ENCODE data around the gene MTIF3.

The MTIF3 gene, protein sequence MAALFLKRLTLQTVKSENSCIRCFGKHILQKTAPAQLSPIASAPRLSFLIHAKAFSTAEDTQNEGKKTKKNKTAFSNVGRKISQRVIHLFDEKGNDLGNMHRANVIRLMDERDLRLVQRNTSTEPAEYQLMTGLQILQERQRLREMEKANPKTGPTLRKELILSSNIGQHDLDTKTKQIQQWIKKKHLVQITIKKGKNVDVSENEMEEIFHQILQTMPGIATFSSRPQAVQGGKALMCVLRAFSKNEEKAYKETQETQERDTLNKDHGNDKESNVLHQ

DNA sequence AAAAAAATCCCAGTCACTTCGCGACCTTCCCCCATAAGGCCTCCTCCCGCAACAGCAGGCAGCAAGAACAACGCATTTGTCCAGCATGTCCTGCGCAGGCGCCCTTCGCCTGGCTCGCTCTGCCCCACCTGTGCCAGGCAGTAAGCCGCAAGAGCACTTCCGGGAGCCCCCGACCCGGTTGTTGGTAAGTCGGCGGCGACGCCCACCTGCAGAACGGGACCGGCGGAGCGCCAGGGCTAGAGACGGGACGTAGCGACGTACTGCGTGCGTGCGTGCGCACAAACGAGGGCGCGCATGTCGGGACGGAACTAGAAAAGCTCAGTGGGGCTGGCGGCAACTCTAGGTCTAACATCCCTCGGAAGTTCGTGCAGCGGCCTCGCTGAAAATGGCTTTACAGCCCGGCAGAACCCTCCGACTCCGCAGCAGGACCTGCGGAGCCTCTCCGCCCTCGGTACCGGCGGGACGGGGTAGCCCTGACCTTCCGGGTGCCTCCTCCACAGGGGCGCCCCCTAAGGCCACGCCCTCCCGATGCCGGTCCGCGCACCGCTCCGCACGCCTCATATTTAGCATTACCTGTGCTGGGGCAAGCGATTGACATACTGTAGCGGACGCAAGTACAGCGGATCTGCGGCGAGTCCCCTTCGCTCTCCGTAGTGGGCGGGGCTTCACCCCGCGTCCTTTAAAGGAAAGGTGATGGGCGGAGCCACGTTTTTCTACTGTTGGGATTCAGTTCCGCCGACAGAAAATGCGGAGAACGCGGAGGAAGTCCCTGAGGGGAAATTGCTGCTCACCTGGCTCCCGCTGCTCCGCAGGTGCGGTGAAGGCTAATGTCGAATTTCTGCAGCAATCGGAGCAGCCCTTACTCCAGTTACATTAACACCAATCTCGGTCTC is at the start of gene MTIF3:
Gene MTIF3, minus strand, starts transcription at position 629 of the 893 bp plus-strand sequence. CDS start 10,116 bp downstream, outside the sequence.
- in situ Hi-C loops (cut with MboI; ENCODE audit: low sequenced_read_pairs) = no loop called here

DNA sequence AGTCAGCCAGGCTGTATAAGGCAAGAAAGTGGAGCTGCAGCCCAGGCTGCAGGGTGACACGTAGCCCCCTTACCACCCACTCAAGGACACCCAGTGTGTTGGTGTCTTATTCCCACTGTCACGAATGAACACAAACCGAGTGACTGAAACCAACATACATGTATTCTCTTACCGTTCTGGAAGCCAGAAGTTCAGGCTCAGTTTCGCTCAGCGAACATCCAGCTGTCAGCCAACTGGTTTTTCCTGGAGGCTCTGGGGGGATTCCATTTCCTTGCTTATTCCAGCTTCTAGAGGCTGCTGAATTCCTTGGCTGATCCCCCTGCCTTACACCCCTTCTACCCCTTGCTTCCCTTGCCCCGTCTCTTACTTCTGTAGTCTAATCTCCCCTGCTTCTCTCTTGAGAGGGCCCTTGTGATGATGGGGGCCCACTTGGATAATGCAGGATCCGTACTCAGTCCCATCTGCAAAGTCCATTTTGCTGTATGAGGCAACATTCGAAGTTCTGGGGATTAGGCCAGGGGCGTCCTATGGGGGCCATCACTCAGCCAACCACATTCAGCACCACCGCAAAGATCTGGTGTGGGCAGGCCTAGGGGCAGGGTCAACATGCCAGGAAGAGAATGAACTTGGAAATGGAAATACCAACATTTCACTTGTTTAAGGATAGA is 47.3 kb upstream of the MTIF3 start:
- in situ Hi-C loops (cut with MboI; ENCODE audit: low sequenced_read_pairs) = no loop called here

DNA sequence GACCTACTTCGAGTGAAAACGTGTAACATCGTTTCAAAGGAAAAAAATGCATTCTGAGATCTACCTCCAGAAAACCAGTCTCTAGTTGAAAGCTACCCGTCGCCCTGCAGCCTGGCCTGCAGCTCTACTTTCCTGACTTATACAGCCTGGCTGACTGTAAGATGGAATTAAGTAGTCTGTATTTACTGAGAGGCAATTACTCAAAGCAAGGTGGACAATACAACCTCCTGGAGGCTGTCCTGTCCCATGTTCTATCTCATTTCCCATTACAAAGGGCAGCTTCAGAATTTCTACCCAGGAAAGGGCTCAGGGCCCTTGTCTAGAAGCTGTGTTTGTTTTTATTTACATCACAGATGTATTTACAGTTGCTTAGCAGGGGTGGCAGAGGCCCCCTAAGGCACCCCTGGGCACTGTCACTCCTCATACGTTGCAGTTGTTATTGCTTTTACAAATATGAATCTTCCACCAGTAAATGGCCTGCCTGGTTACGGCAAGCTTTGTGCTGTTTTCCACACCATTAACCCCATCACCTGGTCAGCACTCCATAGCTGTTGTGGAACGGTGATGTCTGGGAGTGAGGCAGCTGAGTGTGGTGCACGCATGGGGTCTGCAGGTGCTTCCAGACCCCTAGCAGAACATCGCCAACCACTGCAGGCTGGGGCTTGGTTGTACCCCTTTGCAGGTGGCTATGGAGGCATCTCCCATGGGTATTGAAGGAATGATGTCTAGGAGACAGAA is 46.3 kb upstream of the MTIF3 start:
- in situ Hi-C loops (cut with MboI; ENCODE audit: low sequenced_read_pairs) = no loop called here

DNA sequence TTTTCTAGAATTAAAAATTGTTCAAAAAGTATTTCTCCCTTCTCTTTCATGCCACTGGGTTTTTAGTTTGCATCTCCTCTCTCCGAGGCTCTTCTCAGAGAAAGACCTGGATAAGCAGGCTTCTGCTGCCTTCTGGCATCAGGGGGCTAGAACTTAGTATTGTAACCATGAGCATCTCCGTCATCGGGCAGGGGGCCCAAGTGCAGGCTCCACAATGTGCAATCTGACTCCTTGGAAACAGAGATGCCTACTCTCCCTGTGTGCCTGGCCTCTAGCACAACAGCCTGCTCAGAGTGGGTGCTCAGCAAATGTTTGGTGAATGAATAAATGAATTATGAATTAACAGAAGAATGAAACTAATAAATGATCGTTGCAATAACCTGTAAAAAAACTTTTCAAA is 45.6 kb upstream of the MTIF3 start:
- in situ Hi-C loops (cut with MboI; ENCODE audit: low sequenced_read_pairs) = no loop called here

DNA sequence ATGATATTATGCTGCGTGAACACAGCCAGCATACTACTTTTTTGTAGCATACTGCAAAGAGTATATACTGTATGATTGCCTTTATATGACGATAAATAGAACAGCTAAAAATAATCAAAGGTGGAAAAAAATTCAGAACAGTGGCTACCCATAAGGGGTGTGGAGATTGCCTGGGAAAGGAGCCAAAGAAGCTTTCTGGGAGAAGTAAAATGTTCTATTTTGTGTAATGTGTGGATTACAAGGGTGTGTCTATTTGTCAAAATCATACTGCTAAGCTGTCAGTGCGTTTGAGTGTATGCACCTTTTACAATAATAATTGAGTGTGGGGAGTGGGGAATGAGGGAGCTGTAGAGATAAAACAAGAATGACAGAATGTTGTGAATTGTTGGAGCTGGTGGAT is 45.2 kb upstream of the MTIF3 start:
- in situ Hi-C loops (cut with MboI; ENCODE audit: low sequenced_read_pairs) = no loop called here

DNA sequence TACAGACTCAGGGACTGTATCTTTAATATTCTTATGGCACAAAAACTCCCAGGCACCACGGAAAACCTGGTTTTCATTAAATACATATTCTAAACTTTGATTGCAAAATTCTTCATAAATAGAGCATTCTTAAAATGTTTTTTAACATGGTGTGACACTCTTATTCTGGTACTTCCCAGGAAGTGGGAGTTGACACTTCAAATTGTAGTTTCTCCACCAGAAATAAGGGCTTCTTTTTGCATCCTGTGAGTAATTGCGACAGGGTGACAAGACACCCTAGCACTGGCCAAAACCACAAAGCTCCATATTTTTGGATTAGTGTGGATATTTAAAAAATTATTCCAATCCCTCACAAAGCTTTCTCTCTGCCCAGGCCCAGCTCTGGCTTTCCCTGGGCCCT is 43.6 kb upstream of the MTIF3 start:
- in situ Hi-C loops (cut with MboI; ENCODE audit: low sequenced_read_pairs) = no loop called here

DNA sequence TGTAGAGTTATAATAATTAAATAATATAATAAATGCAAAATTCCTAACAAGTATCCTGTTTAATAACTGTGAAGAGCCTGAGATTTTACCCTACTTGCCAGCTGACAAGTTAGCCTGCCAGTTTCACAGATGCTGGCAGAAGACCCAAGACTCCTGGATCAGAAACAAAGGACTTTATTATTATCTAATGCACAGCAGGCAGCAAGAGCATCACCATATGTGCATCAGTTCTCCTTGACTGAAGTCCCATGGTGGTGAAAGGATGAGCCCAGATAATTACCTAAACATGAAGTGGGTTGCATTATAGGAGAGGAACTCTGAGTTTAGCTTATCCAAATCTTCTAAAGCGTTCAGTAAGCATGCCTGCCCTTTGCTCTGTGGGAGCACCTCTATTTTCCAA is 39.1 kb upstream of the MTIF3 start:
- in situ Hi-C loops (cut with MboI; ENCODE audit: low sequenced_read_pairs) = no loop called here

DNA sequence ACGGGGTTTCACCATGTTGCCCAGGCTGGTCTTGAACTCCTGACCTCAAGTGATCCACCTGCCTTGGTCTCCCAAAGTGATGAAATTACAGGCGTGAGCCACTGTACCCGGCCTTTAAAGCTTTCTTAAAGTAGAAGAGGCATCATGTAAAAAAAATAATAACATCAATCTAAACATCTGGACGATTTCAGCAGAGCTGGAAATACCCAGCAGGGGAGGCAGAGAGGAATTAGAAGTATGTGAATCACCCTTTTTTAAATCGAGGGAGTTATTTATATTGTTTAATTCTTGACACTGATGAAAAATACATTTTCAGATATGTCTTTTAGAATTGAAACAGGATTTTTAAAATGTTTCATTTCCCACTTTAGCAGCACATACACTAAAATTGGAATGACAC is 37.4 kb upstream of the MTIF3 start:
- in situ Hi-C loops (cut with MboI; ENCODE audit: low sequenced_read_pairs) = no loop called here

DNA sequence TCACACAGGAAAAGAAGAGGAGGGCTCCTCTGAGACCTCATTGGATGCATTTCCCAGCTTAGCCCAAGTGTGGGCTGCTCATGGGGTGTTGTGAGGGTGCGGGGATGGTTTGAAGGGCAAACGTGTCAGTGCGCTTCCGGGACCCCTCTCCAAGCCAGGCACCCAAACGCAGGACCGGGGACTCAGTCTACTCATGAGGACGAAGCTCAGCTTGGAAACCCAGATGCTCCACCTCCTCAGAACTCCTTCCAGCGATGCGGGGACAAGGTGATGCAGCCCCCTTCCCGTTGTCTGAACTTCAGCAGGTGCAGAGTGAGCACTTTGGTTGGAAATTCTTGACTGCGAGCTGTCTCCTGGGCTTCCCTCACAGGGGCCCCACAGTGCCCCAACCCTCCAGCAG is 33.1 kb upstream of the MTIF3 start:
- in situ Hi-C loops (cut with MboI; ENCODE audit: low sequenced_read_pairs) = no loop called here

DNA sequence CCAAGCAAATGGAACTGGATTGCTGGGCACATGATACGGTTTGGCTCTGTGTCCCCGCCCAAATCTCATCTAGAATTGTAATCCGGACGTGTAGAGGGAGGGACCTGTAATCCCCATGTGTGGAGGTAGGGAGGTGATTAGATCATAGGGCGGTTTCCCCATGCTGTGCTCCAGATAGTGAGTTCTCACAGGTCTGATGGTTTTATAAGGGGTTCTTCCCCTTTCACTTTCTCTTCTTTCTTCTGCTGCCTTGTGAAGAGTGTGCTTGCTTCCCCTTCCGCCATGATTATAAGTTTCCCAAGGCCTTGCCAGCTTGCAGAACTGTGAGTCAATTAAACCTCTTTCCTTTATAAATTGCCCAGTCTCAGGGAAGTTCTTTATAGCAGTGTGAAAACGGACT is 32.6 kb upstream of the MTIF3 start:
- in situ Hi-C loops (cut with MboI; ENCODE audit: low sequenced_read_pairs) = no loop called here

DNA sequence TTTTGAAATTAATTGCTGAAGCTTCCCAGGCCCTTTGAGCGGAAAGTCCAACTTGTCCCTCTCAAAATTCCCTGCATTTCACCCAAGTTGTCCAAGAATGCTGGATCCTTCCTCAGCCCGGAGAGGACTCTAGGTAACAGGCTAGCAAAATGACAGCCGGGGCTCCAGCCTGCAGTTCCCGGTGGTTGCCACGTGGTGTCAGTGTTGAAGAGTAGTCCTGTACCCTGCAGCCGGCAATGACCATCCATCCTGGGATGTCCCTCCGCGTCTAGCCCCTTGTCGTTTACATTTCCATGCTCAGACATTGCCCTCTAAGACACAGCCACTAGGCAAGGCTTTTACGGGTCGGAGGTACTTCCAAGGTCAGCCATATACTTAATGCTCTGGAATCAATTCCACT is 31.4 kb upstream of the MTIF3 start:
- in situ Hi-C loops (cut with MboI; ENCODE audit: low sequenced_read_pairs) = no loop called here

DNA sequence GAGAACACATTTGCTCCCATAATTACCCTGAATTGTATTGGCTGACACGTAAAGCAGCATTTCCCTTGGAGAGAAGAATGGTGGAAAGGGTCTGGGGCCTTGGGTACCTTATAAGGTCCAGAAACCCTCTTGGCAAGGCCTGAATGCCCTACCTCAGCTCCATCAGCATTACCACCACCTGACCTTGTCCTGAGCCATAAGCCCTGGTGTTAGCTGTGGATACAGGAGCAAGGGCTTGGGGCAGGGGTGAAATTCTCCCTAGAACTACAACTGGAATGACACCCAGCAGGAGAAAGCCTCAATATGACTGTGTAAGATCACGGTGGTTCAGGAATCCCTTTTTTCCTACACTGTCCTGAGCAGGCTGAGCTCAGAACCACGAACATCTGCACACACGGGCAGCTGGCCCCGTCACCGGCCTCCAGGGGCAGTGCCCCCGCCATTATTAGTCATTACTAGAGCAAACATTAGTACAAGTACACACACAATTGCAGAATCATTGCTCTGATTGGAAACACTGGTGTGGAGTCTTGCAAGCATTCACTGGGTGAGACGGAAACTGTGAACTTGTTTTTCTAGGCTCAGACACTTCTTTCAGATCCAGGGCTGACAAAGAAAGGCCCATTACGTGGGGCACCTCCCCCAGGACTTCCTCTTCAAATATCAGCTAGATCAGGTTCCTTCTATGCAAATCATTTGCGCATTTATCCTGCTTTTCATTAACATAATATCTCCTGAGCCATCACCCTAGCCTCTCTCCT is 26.8 kb upstream of the MTIF3 start:
- in situ Hi-C loops (cut with MboI; ENCODE audit: low sequenced_read_pairs) = no loop called here

DNA sequence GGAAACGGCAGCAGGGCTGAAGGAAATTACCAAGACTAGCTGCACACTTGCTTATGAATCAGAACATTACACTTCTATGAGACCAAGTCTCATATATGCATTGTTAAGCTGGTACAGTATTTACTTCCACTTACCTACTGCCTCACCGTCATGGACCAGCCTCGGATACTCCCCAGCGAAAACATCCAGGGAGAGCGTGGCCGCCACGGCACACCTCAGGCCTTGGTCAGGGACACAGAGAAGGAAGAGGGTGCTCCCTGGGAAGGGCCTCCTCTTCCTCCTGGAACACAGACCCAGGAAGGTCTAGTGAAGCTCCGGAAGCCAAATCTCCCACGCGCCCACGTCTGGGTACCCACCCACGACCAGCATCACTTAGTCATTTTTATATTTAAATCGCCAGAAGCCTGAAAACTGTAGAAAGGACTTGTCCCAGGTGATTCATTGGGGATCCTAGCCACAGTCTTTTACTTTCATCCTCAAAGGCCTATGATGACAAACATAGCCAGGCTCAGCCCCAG is 24.4 kb upstream of the MTIF3 start:
- in situ Hi-C loops (cut with MboI; ENCODE audit: low sequenced_read_pairs) = no loop called here

DNA sequence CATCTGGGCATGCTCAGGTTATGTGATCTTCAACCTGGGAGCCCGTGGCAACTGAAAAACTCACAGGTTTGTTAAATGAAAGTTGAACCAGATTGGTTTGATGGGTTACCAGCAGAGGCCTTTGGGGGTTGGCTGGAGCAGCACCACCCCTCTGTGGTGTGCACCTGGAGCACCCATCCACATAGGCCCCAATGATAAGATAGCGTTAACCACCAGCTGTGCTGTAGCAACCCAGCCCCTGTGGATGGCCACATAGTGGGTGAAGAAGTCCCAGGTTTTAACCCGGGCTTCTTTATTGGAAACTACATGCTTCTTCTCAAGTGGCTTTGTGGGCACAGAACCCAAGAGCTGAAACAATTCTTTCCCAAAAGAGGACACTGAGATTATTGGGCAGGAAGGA is 22.6 kb upstream of the MTIF3 start:
- in situ Hi-C loops (cut with MboI; ENCODE audit: low sequenced_read_pairs) = no loop called here

DNA sequence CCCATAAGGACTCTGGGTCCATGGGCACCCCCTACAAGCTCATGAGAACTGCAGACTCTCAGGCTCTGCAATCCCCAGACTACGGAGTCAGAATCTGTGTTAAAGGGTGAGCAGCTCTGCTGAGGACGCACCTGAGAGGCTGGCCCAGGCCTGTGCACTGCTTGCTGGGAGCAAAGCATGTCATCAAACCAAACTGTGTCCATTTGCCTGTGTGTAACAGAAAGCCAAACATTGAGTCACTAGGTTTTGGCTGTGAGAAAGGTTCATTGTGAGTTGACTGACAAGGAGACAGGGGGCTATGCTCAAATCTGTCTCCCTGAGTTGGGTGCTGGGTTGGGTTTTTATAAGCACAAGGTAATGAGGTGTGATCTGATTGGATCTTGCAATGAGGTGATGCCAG is 22.1 kb upstream of the MTIF3 start:
- in situ Hi-C loops (cut with MboI; ENCODE audit: low sequenced_read_pairs) = no loop called here

DNA sequence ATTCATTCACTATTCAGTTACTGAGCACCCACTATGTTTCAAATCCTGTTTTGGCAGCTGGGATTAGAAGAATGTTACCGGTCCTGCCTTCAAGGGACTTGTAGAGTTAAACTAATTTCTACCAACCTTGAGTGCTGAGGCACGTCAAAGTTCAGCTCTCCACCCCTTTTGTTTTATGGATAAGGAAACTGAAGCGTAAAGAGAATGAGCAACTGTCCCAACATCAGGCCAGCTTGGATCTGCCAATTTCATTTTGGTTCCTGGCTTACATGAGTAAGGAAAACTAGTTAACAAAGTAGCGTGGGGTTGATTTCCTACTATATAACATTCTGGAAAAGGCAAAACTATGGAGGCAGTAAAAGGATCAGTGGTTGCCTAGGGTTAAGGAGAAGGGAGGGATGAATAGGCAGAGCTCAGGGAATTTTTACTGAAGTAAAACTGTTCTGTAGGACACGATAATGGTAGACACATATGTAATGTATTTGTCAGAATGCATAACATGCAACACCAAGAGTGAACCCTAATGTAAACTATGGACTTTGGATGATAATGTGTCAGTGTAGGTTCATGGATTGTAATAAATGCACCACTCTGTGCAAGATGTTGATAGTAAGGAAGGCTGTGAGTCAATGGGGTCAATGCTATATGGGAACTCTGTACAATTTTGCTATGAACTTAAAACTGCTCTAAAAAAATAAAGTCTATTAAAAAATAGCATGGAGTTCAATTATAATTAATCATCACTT is 19.9 kb upstream of the MTIF3 start:
- in situ Hi-C loops (cut with MboI; ENCODE audit: low sequenced_read_pairs) = no loop called here

DNA sequence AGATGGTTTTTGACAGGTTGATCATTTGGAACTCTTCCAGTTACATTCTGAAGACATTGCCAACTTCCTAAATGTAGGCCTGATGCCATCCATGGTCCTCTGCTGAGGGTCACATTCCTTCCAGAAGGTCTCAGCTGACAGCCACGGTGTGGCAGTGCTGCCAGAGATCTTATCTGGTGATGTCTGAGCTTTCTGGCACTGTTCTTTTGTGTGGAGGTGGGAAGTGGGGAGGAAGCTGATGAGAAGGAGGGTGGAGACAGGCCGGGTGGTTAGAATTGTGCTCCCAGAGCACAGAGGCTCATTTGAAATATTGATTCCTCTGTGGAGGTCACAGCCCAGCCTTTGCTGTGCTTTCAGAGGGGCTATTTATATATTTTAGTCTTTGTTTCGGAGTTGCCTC is 16.1 kb upstream of the MTIF3 start:
- in situ Hi-C loops (cut with MboI; ENCODE audit: low sequenced_read_pairs) = no loop called here

DNA sequence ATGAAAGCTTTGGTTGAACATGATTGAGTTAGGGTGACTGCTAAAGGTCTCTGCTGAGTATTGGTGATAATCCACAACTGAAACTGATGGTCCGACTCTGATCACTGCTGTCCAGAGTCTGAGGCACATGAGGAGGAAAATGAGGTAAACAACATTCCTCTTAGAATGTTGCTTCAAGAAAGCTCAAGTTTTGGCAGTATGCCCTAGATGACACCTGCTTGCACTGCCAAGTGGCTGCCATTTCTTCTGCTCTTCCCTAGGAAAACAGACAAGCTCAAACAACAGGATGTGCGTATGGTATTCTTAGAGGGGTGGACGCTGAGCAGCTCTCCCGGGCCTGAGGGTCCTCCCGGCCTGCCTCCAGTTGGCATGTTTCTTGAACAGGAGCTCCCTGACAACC is 15.2 kb upstream of the MTIF3 start:
- in situ Hi-C loops (cut with MboI; ENCODE audit: low sequenced_read_pairs) = no loop called here

DNA sequence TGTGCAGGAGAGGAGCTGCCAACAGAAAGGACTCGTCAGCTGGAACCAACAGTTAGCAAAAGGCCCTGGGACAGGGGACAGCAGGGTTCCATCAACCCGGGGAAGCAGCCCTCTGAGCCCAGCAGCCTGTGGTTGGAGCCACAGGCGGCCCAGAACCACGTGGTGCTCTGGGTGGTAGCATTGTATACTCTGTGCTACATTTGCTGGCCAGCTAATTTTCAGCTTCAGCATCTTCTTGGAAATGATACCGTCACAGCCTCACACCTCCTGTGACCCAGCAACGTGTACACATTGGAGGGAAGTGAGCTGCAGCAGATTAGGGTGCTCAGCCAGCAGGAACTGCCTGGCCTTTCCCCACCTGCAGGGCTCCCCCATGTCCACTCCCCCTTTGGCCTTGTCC is 13.1 kb upstream of the MTIF3 start:
- in situ Hi-C loops (cut with MboI; ENCODE audit: low sequenced_read_pairs) = no loop called here
